Rectal smooth muscle tissue (tissue), 1 donor: ENCODE results near the gene EHD1.
A peak's percentile ranks its signal among the peaks of the same experiment; 100 is the strongest.
"Not testable (repeated sequence)": the region's sequence is repeated elsewhere in the genome, so short reads cannot be mapped to it uniquely, and the experiment has no call there.

Experiments
- H3K27ac ChIP-seq: one replicate; pipeline ENCODE4 v1.7.0; 2013; ENCODE audit warnings: low read depth, low read length, inconsistent platforms
- H3K27me3 ChIP-seq: one replicate; pipeline ENCODE4 v1.7.0; 2013; ENCODE audit warnings: low read length; ENCODE audit not compliant: control insufficient read depth, insufficient read depth
- H3K36me3 ChIP-seq: one replicate; pipeline ENCODE4 v1.7.0; 2013; ENCODE audit warnings: low read length; ENCODE audit not compliant: control insufficient read depth, insufficient read depth
- H3K4me1 ChIP-seq: one replicate; pipeline ENCODE4 v1.7.0; 2013; ENCODE audit warnings: low read length; ENCODE audit not compliant: control insufficient read depth, insufficient read depth
- H3K4me3 ChIP-seq: one replicate; pipeline ENCODE4 v1.7.0; 2013; ENCODE audit warnings: low read length
- H3K9ac ChIP-seq: one replicate; pipeline ENCODE4 v1.7.0; 2013; ENCODE audit warnings: low read length

Gene EHD1

GRCh38 chr11:64826578-64827450, 51.6 kb downstream of the EHD1 start:
- Histone ChIP-seq H3K27me3 (no peaks in the 10 kb centered on the region), H3K27ac (no peak overlapping the region), H3K36me3 (no peaks in the 10 kb centered on the region), H3K9ac (no peak overlapping the region), H3K4me3 (no peak overlapping the region), H3K4me1 (no peaks in the 10 kb centered on the region)

- Histone ChIP-seq H3K27me3 (no peaks in the 10 kb centered on the region), H3K9ac (no peak overlapping the region), H3K27ac (no peak overlapping the region), H3K4me1 (no peaks in the 10 kb centered on the region), H3K4me3 (no peak overlapping the region), H3K36me3 (no peaks in the 10 kb centered on the region)
Observed at GRCh38 chr11:64826062-64826461, 52.4 kb downstream of the EHD1 start.

GRCh38 chr11:64823568-64824119, 54.8 kb downstream of the EHD1 start:
- Histone ChIP-seq H3K27ac (no peak overlapping the region), H3K36me3 (no peaks in the 10 kb centered on the region), H3K4me1 (no peaks in the 10 kb centered on the region), H3K9ac (no peak overlapping the region), H3K27me3 (no peaks in the 10 kb centered on the region), H3K4me3 (no peak overlapping the region)

GRCh38 chr11:64817476-64817875, 60.9 kb downstream of the EHD1 start:
- Histone ChIP-seq H3K27me3 (no peaks in the 10 kb centered on the region), H3K4me3 (no peak overlapping the region), H3K9ac (no peak overlapping the region), H3K36me3 (no peaks in the 10 kb centered on the region), H3K27ac (no peak overlapping the region), H3K4me1 (no peaks in the 10 kb centered on the region)

- not testable (repeated sequence) for H3K27me3 ChIP-seq, H3K9ac ChIP-seq, H3K36me3 ChIP-seq, H3K4me1 ChIP-seq, H3K27ac ChIP-seq, H3K4me3 ChIP-seq
Observed at GRCh38 chr11:64815433-64815832, 63.0 kb downstream of the EHD1 start.

GRCh38 chr11:64814712-64815187, 63.7 kb downstream of the EHD1 start:
- Histone ChIP-seq H3K9ac (no peak overlapping the region), H3K4me3 (no peak overlapping the region), H3K4me1 (no peaks in the 10 kb centered on the region), H3K27me3 (no peaks in the 10 kb centered on the region), H3K36me3 (no peaks in the 10 kb centered on the region), H3K27ac (no peak overlapping the region)

- Histone ChIP-seq H3K27ac (no peak overlapping the region), H3K4me3 (no peak overlapping the region), H3K4me1 (peaks cover 3% of the 10 kb centered on the region), H3K9ac (no peak overlapping the region), H3K36me3 (no peaks in the 10 kb centered on the region), H3K27me3 (no peaks in the 10 kb centered on the region)
Observed at GRCh38 chr11:64813826-64814225, 64.6 kb downstream of the EHD1 start.

- Histone ChIP-seq H3K27me3 (no peaks in the 10 kb centered on the region), H3K36me3 (no peaks in the 10 kb centered on the region), H3K4me3 (peak overlapping the region; percentile 82), H3K4me1 (peaks cover 3% of the 10 kb centered on the region), H3K9ac (no peak overlapping the region), H3K27ac (peak overlapping the region; percentile 34)
Observed at GRCh38 chr11:64810891-64811272, 67.5 kb downstream of the EHD1 start.

GRCh38 chr11:64810271-64810890, 68.0 kb downstream of the EHD1 start, which contains the start of gene MEN1:
Gene MEN1, minus strand, starts transcription at chr11:64810551. Its CDS starts 442 bp downstream, at chr11:64810109.
- H3K36me3 ChIP-seq, result no peaks in the 10 kb centered on the region
- H3K4me3 ChIP-seq, result peak within 1 kb of the TSS; percentile 82
- no peak within 1 kb of the TSS for H3K9ac ChIP-seq
- peak within 1 kb of the TSS; percentile 34 for H3K27ac ChIP-seq
- H3K4me1 ChIP-seq, result peaks cover 3% of the 10 kb centered on the region
- no peaks in the 10 kb centered on the region for H3K27me3 ChIP-seq

- no peak overlapping the region for H3K27ac ChIP-seq
- peaks cover 3% of the 10 kb centered on the region for H3K4me1 ChIP-seq
- no peaks in the 10 kb centered on the region for H3K27me3 ChIP-seq
- no peak overlapping the region for H3K9ac ChIP-seq
- H3K36me3 ChIP-seq, result no peaks in the 10 kb centered on the region
- peak overlapping the region; percentile 82 for H3K4me3 ChIP-seq
Observed at GRCh38 chr11:64809781-64810241, 68.6 kb downstream of the EHD1 start.

GRCh38 chr11:64805481-64805880, 72.9 kb downstream of the EHD1 start:
- peaks cover 7% of the 10 kb centered on the region for H3K4me1 ChIP-seq

GRCh38 chr11:64804346-64805210, 73.8 kb downstream of the EHD1 start:
- H3K4me1 ChIP-seq, result peaks cover 6% of the 10 kb centered on the region
- H3K27ac ChIP-seq, result no peak overlapping the region
- no peak overlapping the region for H3K9ac ChIP-seq
- no peak overlapping the region for H3K4me3 ChIP-seq
- H3K36me3 ChIP-seq, result no peaks in the 10 kb centered on the region
- no peaks in the 10 kb centered on the region for H3K27me3 ChIP-seq

More at GRCh38 chr11:64805481-64805880, 72.9 kb downstream of the EHD1 start:
- Histone ChIP-seq H3K9ac (no peak overlapping the region), H3K36me3 (no peaks in the 10 kb centered on the region), H3K27me3 (no peaks in the 10 kb centered on the region), H3K4me3 (no peak overlapping the region), H3K27ac (no peak overlapping the region)
